A549 treated with DMSO at 1 μM for 4 hours (cell line): ENCODE data around the gene GRK6. TPM values are rescaled to one million over a fixed set of nuclear protein-coding genes. Genes with fewer than 3 reads are reported as not detected.

Experiments used
- total RNA-seq: library from RNA; stranded (reverse); fragments of 200-300 nt; extraction: Qiagen RNA extraction; gene quantifications from 5 replicates; pipeline ENCODE4 v1.2.3, GENCODE V29; 2022; ENCODE audit warnings: low read depth

Gene GRK6
- total RNA-seq: 22.2 to 29.4 TPM (median 24.8 TPM) in 5 replicates

DNA sequence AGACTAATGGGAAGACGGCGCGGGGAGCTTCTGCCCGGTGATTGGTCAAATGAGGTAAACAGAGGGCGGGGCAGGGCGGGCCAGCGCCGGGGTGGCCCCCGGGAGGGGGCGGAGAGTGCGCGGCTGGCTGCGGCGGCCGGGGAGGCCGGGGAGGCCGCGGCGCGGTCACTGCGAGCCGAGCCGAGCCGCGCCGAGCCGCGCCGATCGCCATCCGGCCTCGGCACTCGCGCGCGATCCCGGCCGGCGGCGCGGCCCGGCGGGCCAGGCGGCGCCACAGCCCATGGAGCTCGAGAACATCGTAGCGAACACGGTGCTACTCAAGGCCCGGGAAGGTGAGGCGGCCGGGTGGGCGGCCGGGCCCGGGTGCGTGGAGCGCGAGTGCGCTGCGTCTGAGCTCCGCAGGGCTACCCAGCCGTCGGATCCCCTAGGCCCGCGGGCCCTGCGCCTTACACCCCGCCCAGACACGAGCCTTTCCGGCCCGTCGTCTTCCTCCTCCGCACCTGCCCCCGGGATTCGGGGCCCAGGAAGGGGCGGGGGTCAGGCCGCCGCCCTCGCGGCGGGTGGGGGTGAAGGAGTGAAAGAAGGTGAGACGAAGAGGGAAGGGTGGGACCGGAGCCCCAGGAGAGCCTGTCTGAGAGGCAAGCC lies at the start of gene GRK6:
Gene GRK6 (plus strand): TSS at position 111 of the 645 bp plus-strand sequence. CDS start 170 bp downstream, at position 281.

DNA sequence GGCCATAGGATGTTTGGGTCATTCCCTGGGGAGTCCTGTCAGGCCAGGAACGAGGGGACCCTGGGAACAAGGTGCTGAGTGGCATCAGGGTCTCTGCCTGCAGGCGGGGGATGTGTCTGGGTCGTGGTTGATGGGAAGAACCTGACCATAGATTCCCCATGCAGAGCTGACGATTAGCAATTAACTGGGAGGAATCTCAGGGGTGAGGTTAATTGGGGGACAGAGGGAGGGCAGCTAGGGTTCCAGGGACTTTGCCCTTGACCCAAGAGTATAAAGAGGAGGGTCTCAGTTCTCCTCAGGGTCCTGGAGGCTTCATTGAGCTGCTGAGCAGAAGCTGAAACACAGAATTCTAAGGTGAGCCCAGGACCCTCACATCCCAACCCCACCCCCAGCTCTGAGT lies 42.3 kb upstream of the GRK6 start, which contains the start of gene SLC34A1:
Gene SLC34A1 (plus strand): TSS at position 301 of the 400 bp plus-strand sequence. CDS start 1,308 bp downstream, outside the sequence.

DNA sequence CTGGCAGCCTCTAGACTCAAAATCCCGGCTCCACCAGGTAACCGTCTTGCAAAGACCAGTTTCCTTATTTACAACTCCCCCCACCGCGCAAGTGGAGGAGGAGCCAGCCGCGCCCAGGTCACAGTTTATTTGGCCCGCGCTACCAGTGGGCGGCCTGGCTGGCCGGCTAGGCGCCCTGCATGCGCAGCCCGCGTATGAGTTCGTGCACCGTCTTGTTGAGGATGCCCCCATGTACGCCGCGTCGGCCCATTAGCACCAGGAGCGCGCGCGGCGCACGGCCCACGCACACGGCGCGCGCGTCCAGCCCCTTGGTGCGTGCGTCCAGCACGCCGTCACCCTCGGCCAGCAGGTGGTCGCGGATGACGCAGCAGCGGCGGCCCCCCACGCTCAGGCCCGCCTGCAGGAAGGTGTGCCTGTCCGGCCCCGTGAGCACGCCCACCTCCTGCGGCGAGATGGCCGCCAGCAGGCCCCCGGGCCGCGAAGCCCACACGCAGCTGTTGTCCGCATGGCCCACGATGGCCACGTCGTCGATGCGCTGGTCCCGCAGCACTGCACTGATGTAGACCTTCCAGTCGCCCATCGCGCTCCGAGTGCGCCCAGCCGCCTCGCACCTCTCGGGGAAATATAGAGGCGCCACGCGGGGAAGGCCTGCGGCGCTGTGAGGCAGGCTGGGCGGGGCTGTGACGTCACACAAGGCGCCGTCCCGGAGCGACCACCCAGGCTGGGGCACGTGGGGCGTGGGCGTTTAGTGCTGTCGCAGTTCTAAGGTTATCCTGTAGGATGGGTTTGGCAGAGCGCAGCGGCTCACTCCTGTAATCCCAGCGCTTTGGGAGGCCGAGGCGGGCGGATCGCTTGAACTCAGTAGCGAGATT lies 26.2 kb upstream of the GRK6 start, which contains the start of gene PFN3:
Gene PFN3 (minus strand): TSS at position 665 of the 872 bp plus-strand sequence. CDS start 85 bp downstream, at position 580.

DNA sequence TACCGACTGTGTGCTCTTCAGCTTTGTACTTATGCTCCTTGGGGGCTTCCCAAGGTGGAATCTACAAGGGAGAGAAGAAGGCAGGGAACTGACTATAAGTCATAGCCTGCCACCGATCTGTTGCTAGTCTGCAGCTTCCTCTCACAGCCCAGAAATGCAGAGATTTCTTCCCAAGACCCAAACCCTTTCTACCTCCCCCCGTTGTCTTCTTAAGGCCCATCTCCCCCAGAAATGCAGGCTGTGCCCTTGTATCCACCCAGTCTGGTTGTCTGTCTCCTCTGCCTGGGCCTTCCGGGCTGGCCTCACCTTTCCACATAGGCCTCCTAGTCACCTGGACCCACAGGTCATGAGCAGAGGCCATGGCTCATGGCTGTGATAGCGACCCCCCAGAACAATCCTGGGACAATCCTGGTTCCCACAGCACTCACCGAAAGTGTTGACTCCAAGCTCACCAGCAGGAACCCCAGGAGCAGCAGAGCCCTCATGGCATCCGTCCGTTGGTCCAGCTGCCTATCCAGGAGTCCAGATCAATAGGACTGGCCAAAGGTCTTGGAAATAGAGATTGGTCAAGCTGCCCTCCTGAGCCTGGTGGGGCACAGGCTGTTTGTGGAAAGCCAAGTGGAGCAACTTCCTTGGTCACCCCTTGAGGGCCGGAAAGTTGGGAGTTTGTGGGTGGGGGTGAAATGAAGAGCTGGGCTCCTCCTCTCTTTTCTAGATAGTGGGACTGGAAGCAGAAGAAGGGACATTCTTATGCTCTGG lies 17.3 kb upstream of the GRK6 start, which contains the start of gene F12:
Gene F12 (minus strand): TSS at position 522 of the 759 bp plus-strand sequence. CDS start 37 bp downstream, at position 485.

DNA sequence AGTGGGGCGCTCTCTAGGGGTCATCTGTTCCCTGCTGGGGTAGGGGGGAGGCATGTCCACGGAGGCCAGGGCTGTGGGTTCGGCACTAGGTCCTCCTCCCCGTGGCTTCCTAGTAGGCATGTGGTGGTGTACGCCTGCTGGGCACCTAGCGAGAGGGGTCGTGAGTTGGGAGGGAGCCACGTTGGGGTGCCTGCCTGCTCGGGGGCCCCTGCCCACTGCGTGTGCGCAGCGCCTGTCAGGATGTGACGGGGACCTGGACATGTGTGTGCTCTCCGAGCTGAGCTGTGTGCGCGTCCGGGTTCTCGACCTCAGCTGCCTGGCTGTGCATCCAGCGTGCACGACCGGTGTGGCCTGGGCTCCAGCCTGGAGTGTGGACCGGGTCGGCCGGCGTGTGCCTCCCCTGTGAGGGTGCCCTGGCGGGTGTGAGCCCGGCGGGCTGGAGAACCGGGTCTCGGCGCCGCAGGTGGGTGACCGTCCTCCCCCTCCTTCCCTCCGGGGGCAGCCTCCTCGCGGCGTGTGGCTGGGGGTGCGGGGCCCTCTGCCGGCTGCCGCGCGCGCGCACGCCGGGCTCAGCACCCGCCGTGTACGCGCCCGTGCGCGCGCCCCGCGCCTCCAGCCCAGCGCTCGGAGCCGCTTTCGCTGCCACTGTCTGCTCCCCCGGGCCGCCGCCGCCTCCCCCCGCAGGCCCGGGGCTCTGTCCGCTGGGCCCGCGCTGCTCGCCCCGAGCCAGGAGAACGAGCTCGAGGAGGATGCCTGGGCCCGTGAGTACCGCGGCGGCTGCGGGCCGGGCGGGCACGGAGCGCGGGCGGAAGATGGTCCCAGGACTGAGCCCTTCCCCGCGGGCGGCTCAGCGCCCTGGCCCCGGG lies 20.0 kb downstream of the GRK6 start, which contains the start of gene PRR7:
Gene PRR7 (plus strand): TSS at position 615 of the 866 bp plus-strand sequence. CDS start 8,254 bp downstream, outside the sequence.

DNA sequence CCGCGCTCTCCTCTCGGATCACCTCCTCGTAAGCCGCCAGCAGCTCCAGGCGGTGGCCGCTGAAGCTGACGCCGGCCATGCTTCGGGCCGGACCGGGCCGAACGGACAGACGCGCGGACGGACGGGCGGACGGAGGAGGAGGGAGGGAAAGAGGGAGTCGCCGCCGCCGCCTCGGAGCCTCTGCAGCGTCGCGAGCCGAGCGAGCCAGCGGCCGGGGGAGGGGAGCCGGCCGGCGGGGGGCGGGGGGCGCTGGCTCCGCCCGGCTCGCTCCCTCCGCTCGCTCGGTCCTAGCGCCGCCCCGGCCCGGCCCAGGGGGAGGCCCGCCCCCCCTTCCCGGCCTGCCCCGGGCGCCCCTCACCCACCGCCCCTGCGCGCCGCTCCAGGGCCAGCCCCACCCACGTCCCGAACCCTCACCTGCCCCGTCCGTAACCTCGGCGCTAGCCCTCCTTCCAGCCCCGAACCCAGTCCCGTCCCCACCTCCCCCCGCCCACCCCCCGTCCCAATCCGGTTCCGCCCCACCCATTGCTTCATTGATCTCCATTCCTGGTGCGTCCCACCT lies 47.0 kb downstream of the GRK6 start, which contains the start of gene DBN1:
Gene DBN1 (minus strand): TSS at position 192 of the 559 bp plus-strand sequence. CDS start 113 bp downstream, at position 79.

Other genes with a start within 250 kb of the GRK6 start
- gene RAB24, start 123.0 kb upstream of the GRK6 start, total RNA-seq: 23.6 to 29.0 TPM (median 25.9 TPM) in 5 replicates
- gene PRELID1, start 122.9 kb upstream of the GRK6 start, total RNA-seq: 286 to 389 TPM (median 365 TPM) in 5 replicates
- 11.4 to 22.4 TPM (median 16.5 TPM) in 5 replicates for gene MXD3, start 114.8 kb upstream of the GRK6 start, total RNA-seq
- 172 to 250 TPM (median 197 TPM) in 5 replicates for gene LMAN2, start 75.0 kb upstream of the GRK6 start, total RNA-seq
- gene RGS14, start 68.8 kb upstream of the GRK6 start, total RNA-seq: 2.9 to 8.2 TPM (median 6.1 TPM) in 5 replicates
- 0.04 TPM in 1 of 5 replicates, not detected in the others for gene SLC34A1, start 42.2 kb upstream of the GRK6 start, total RNA-seq
- gene PFN3, start 26.0 kb upstream of the GRK6 start, total RNA-seq: not detected in 5 replicates
- 13.8 to 24.7 TPM (median 20.7 TPM) in 5 replicates for gene F12, start 17.1 kb upstream of the GRK6 start, total RNA-seq
- 13.5 to 37.0 TPM (median 31.3 TPM) in 5 replicates for gene PRR7, start 20.1 kb downstream of the GRK6 start, total RNA-seq
- 55.6 to 80.1 TPM (median 63.8 TPM) in 5 replicates for gene DBN1, start 47.0 kb downstream of the GRK6 start, total RNA-seq
- 82.0 to 110 TPM (median 88.5 TPM) in 5 replicates for gene PDLIM7, start 70.9 kb downstream of the GRK6 start, total RNA-seq
- 3.3 to 7.5 TPM (median 4.3 TPM) in 5 replicates for gene DOK3, start 83.2 kb downstream of the GRK6 start, total RNA-seq
- 111 to 190 TPM (median 121 TPM) in 5 replicates for gene DDX41, start 90.3 kb downstream of the GRK6 start, total RNA-seq
- gene FAM193B, start 127.9 kb downstream of the GRK6 start, total RNA-seq: 18.0 to 33.3 TPM (median 28.4 TPM) in 5 replicates
- 262 to 315 TPM (median 273 TPM) in 5 replicates for gene TMED9, start 165.5 kb downstream of the GRK6 start, total RNA-seq
- 19.6 to 29.3 TPM (median 26.1 TPM) in 5 replicates for gene B4GALT7, start 173.5 kb downstream of the GRK6 start, total RNA-seq